NCI-H2227 treated with DMSO at 0.1 percent for 48 hours (cell line): ENCODE measurements around the gene BRI3BP.
"Not testable (repeated sequence)": the region's sequence is repeated elsewhere in the genome, so short reads cannot be mapped to it uniquely, and the experiment has no call there.

ENCODE experiments used
- DNase-seq: peaks from one replicate; lab custom pipeline; 2025; lab: John Stamatoyannopoulos, UW

The BRI3BP gene

GRCh38 chr12:124972211-124972610, 21.2 kb upstream of the BRI3BP start:
- DNase-seq: no peak

DNA sequence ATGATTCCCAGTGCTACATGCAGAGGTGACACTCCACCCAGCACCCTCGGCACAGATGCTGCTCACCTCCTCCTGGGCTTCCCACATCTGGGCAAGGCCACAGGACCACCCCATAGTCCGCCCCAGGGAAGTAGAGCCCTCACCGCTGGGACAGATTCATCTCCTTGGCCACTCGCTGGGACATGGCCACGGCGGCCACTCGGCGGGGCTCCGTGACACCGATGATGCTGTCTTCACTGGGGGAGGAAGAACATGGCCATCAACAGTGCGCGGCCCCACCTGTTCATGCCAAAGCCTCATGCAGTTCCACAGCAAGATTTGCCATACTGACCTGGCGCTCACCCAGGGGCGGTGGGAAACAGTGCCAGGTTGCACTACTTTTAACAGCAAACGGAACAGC, 18.2 kb upstream of the BRI3BP start:
- DNase-seq: no peak

- no peak for DNase-seq
Measured at GRCh38 chr12:124976999-124977398, 16.4 kb upstream of the BRI3BP start.

DNA sequence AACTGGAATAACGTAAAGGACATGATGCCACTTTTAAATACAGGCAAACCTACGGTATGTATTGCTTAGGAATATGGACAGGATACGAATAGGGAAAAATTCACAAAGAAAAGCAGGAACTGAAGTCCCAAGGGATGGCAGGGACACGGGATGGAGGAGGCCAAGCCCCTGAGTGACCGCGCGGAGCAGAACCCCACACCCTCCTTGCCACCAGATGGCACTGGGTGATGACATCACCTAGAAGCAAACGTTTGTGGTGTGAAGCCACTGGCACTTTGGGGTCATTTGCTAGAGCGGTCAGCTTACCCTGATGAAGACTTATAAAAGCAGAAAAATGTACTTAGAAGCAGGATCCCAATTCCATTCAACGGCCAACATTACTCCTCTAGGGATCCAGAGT, 13.9 kb upstream of the BRI3BP start:
- no peak for DNase-seq

DNA sequence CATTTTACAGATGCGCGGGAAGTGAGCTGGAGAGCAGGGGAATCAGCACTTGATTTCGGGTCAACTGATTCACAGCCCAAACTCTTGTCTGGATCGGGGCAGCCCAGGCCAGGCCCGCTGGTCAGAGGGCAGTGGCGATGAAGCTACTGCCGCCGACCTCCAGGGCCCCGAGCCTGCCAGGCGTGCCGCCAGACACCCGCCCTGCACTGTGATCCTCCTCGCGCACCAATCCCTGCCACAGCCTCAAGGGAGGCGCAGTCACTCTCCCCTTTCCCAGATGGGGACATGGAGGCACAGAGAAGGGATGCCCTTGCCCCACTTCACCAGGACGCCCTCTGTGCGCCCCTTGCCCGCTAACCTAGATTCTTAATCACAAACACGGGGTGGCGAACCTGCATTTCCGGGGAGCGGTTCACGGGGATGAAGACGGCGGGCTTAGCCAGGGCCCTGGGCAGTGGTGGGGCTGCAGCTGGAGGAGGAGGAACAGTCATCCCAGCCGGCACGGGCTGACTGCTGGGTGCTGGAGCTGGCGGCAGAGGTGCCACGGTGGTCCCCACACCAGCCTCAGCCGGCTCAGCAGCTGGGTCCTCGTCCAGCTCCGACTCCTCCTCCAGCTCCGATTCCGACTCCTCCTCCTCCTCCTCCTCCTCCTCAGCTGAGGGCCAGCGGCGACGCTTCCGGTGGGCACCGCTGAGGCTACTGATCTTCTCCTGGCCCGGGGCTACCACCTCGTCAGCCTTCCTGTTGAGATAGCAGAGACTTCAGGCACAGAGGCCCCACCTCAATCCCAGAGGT, 13.2 kb upstream of the BRI3BP start:
- DNase-seq: no peak

GRCh38 chr12:124986876-124987275, 6.6 kb upstream of the BRI3BP start:
- not testable (repeated sequence) for DNase-seq

DNA sequence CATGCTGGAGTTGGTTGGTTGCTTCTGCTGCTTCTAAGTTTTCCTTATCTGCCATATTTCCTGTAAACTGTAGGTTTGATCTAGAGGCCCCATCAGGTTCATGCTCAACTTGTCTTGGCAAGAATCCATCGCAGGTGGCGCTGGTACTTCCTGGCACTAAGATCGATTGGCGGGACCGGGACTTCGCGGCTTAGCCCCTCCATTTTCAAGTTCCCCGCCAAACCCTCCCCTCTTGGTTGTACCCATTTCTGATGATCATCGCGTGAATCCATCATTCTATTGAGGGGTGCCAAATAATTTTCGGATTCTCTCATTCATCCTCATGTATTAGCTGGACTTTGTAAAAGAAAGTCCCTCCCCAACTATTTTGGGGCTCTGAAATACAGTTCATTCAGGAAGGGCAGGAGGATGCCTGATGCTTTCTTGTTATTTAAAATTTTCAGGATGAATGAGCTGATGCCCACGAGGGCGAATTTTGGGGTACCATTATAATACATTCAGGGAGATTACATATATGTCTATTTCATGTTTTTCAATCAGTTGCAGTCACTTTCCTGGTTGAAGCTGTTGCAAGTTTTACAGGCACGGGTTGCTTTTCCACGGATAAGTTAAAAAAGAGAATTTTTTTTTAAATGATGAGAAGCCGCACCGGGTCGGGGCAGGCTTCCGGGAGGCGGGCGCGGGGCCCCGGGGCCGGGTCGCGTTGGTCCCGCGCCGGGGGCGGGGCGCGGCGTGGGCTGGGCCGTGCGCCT, 395 bp upstream of the BRI3BP start:
- peak; percentile 92 for DNase-seq

- DNase-seq: no peak
Measured at GRCh38 chr12:124994437-124994975, 1.1 kb downstream of the BRI3BP start.

DNA sequence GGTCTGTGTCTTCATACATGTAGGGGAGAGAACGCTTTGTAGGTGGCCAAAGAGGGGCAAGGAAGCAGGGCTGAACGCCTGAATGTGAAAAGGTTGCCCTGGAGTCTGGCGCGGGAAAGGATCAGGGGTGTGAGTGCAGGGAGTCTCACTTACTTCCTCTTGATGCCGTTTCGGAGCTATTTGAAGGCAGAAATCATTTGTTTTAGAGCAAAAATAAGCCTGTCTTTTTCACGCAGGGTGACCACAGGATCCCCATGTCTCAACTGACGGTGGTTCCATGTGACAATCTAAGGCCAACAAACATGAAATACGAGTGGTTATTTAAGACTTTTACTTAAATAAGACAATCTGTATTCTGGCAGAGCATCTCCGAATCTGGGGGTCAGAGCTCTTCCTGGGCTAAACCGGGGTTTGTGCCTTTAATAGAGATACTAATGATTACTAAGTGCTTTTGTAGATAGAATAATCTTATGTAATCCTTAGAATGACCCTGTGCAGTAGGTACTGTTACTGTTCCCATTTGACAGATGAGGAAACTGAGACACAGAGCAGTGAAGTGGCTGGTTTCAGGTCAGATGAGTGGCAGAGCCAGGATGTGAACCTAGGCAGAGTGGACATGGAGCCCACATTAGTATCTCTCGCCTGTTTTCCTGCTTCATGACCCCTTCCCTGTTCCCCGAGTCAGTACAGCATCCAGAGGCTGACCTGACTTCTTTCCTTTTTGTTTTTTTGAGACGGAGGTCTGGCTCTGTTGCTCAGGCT, 1.9 kb downstream of the BRI3BP start:
- DNase-seq: no peak

DNA sequence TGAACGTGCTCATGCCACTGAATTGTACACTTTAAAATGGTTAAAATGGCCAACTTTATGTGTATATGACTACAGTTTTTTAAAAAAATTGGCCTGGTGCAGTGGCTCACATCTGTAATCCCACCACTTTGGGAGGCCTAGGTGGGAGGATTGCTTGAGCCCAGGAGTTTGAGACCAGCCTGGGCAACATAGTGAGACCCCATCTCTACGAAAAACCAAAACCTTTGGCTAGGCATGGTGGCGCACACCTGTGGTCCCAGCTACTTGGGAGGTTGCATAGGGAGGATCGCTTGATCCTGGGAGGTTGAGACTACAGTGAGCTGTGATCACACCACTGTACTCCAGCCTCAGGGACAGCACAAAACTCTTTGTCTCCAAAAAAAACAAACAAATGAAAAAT, 5.3 kb downstream of the BRI3BP start:
- no peak for DNase-seq

DNA sequence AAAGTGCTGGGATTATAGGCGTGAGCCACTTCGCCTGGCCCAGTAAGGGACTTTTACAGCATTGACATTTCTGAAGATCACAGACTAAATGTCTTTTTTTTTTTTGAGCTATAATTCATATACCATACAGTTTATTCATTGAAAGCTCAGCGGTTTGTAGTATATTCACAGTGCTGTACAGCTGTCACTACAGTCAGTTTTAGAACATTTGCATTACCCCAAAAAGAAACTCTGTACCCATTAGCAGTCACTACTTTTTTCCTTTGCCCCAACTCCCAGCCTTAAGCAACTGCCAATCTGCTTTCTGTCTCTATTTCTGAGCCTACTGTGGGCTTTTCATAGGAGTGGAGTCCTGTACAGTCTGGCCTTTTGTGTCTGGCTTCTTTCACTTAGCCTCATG, 8.2 kb downstream of the BRI3BP start:
- DNase-seq: no peak

- no peak for DNase-seq
Measured at GRCh38 chr12:125003021-125003420, 9.6 kb downstream of the BRI3BP start.

- DNase-seq: no peak
Measured at GRCh38 chr12:125004621-125005020, 11.2 kb downstream of the BRI3BP start.

- no peak for DNase-seq
Measured at GRCh38 chr12:125005652-125006051, 12.2 kb downstream of the BRI3BP start.

- no peak for DNase-seq
Measured at GRCh38 chr12:125006365-125006764, 12.9 kb downstream of the BRI3BP start.

DNA sequence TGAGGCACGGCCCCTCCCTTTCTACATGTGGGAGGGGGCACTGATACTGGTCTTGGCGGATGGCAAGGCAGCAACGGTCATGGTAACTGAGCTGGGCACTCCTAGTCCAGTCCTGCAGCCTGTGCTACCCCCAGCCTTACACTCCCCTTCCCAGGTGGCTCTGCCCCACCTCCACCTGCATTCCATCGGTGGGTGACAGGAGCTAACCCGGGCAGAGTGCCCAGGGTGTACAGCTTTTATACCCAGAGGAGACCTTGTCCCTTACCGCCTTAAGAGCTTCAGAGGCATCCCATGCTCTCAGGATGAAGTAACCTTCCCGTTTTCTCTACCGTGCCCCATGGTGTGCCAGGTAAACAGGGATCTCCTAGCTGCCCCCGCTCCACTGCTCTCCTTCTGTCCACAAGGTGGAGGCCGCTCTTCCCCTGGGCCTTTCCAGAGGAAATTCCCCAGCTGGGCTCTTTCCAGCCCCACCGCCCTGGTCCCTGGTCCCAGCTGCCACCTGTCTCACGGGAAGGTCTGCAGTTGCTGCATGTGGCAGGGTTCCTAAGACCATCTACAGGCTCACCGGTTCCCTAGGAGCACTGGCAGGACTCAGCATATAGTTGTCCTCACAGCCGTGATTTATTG, 20.5 kb downstream of the BRI3BP start:
- no peak for DNase-seq

GRCh38 chr12:125014526-125014925, 21.1 kb downstream of the BRI3BP start:
- no peak for DNase-seq

- DNase-seq: no peak
Measured at GRCh38 chr12:125015680-125016310, 22.4 kb downstream of the BRI3BP start.

DNA sequence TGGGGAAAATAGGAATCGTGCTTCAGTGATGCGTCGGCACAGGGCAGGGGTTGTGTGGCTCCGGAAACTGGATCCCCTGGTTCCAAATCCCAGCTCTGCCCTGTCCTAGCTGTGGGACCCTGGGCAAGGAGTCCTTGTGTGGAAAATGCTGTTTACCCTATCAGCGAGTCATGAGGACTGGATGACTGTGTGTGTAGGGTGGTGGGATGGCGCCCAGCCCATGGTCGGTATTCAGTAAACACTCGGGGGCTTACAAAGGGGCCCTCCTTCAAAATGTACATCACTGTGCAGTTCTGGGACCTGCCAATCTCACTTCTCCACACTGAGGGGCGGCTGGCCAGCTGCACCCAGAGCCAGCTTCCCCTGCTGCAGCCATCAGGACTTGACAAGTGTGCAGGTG, 24.4 kb downstream of the BRI3BP start:
- DNase-seq: no peak

GRCh38 chr12:125018356-125018755, 24.9 kb downstream of the BRI3BP start:
- no peak for DNase-seq

GRCh38 chr12:125021096-125021495, 27.7 kb downstream of the BRI3BP start:
- DNase-seq: no peak

DNA sequence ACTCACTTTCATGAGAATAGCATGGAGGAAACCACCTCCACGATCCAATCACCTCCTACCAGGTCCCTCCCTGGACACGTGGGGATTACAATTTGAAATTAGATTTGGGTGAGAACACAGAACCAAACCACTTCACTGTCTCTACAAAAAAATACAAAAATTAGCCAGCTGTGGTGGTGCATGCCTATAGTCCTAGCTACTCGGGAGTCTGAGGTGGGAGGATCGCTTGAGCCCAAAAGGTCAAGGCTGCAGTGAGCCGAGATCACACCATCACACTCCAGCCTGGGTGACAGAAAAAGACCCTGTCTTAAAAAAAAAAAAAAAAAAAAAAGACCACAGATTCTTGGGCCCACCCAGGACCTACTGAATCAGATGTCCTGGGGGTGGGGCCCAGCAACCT, 28.3 kb downstream of the BRI3BP start:
- no peak for DNase-seq
